NCI-H345 treated with DMSO at 0.1 percent for 48 hours (cell line): ENCODE results near the gene RBBP7.
"Not testable (repeated sequence)": the region's sequence is repeated elsewhere in the genome, so short reads cannot be mapped to it uniquely, and the experiment has no call there.

Experiments
- DNase-seq: peaks from one replicate; lab custom pipeline; 2025; ENCODE audit not compliant: unreplicated experiment; lab: John Stamatoyannopoulos, UW

RBBP7 gene

GRCh38 chrX:16867947-16868346 is 2.2 kb downstream of the RBBP7 start:
- no peak for DNase-seq

DNA sequence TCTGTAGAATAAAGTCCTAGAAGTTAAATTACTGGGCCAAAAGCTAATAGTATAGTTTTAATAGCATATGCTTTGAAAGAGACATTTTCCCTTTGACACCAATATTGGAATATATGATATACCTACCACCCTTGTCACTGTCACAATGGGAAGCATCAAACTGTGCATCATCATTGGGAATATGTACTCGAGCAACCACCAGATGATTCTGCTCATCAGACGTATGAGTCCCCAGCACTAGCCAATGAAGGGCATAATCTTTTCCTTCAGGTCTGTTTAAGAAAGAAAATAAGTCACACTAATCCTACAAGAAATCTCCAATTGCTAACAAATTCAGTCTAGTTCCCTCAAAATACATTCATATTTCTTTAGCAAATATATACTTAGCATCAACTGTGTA is 7.3 kb downstream of the RBBP7 start:
- no peak for DNase-seq

DNA sequence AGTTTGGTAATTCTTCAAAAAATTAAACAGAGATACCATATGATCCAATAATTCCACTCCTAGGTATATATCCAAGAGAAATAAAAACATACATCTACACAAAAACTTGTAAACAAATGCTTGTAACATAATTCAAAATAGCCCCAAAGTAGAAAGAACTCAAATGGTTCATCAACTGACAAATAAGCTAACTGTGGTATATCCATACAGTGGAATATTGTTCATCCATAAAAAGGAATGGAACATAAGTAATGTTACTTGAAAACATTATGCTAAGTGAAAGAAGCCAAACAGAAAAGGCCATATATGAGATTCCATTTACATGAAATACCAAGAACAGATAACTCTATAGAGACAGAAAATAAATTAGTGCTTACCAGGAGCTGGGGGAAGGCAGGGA is 13.4 kb downstream of the RBBP7 start:
- DNase-seq = no peak

DNA sequence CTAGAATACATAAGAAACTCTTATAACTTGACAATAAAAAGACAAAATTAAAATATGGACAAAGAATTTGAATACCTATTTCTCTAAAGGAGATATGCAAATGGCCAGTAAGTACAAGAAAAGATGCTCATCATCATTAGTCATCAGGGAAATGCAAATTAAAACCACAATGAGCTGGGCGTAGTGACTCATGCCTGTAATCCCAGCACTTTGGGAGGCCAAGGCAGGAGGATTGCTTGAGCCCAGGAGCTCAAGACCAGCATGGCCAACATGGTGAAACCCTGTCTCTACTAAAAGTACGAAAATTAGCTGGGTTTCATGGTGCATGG is 14.1 kb downstream of the RBBP7 start:
- not testable (repeated sequence) for DNase-seq

DNA sequence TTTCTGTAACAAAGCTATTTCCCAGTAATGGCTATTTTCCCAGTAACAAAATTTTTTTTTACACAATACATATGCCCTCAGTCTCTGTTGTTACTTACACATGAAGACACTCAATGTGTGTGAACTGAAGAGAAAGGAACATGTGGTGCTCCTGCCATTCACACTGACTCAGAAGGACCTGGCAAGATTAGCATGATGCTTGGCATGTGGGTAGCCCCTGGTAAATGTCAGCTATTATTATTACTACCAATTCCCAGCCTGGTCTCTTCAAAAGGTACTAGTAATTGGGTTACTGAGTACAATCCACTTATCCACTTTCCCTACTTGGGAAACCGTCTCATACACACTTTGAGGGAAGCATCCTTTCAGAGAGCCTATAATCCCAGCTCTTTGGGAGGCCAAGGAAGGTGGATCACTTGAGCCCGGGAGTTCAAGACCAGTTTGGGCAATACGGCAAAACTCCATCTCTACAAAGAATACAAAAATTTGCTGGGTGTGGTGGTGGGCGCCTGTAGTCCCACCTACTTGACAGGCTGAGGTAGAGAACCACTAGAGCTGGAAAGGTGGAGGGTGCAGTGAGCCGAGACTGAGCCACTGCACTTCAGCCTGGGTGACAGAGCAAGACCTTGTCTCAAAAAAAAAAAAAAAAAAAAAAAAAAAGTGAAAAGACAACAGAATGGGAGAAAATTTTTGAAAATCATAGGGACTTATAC is 14.6 kb downstream of the RBBP7 start:
- DNase-seq = no peak

DNA sequence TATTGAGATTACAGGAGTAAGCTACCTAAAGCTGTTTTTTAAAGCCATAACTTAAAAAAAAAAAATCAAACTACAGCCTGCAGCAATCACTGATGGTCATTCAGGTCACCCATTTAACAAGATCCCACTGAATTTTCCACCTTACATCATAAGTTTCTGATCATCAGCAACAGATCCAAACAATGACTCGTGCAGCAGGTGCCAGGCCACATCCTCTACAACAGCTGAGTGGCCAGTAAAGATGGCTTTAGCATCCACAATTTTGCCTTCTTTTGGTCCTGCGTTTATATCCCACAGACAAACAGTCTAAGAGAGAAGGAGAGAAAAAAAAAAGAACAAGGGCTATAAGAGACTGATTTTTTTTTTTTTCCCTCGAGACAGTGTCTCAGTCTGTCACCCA is 16.6 kb downstream of the RBBP7 start:
- DNase-seq = no peak

DNA sequence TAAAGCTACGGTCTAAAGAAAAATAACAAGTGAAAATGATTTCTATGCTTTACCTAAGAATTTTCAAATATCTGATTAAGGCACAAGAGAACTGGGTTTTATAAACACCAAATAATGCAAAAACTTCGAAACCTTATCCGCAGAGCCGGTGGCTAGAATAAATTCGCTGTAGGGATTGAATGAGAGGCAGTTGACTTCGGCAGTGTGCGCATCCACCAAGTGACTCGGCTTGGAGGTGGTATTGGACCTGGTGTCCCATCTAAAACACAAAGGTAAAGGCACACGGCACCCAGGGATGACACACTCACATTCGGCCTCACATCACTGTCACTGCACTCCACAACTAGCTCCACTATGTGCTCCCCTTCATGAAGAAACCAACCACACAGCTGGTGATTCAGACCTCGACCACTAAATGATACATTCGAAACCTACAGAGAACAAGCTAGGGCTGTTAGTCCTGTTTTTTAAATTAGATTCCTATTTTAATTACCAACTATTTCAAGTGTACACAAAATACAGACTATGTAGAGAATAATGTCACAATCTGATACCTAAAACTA is 17.5 kb downstream of the RBBP7 start:
- DNase-seq = no peak

GRCh38 chrX:16851827-16852226 is 18.3 kb downstream of the RBBP7 start:
- DNase-seq = no peak

DNA sequence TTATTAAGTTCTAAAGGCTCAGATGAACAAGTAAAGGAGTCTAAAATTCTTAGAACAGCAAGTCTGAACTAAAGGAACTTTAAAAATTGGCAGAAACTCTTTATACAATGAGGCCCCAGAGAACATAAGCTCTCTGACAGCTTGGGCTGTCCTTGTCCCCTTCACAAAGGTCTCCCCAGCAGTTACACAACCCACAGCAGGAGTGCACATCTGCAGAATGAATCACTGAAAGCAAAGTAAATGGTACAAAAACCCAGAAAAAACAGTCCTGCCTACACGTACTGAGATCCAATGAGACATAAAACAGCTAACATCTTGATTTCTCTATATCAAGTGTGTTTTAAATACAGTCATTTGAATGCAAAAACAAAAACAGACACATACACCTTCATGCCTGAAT is 18.7 kb downstream of the RBBP7 start:
- DNase-seq = no peak

DNA sequence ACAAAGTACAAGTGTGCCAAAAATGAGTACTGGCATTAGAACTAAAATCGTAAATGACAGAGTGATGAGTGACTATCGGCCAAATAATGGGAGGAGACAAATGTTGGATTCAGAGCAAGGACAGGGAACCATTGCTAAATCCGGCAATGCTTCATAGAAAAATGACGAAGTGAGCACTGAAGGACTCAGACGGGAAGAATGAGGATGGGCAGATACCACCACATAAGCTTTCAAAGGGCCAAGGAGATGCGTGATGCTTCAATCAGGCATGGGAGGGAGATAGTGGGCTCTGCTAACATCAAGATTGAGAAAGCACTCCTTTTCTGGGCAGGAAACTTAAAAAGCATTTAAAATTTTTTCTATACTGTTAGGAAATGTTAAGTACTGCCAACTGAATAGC is 21.6 kb downstream of the RBBP7 start:
- no peak for DNase-seq

DNA sequence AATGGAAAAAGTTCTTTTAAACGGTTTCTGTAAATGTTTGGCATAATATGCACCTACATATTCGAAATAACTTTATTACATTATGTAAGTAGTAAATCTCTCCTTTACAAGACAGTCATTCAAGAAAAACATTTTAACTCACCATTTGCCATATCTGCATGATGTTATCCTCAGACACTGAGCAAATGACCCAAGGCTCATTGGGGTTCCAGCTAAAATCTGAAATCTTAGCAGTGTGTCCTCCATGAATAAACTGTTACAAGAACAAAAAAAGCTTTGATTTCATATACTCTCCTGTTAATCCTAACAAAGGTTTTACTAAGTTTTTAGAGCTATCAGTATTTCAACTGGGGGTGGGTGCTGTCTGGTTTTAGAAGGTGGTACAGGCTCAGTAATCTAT is 24.5 kb downstream of the RBBP7 start:
- DNase-seq = no peak

GRCh38 chrX:16843208-16843909 is 26.8 kb downstream of the RBBP7 start:
- no peak for DNase-seq

DNA sequence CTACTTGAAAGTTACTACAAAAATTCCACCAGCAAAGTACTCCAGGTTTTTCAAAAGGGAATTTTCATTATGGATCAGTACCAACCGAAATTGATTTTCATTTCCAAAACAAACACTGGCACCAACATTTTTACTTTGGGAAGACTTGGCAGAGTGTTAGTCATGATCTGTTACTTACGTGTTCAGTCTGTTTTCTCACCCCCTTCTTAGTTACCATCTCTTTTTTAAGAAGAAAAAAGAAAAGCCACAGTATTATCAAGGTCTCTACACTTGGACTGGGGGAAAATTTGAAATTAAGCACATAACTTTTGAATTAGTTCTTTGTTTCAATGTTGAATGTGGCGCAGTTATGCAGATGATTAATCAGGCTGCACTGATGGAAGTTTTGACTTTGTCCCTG is 27.5 kb downstream of the RBBP7 start:
- no peak for DNase-seq

- DNase-seq = no peak
Observed at GRCh38 chrX:16839852-16840460, 30.2 kb downstream of the RBBP7 start.

- DNase-seq = no peak
Observed at GRCh38 chrX:16839219-16839851, 30.8 kb downstream of the RBBP7 start.

DNA sequence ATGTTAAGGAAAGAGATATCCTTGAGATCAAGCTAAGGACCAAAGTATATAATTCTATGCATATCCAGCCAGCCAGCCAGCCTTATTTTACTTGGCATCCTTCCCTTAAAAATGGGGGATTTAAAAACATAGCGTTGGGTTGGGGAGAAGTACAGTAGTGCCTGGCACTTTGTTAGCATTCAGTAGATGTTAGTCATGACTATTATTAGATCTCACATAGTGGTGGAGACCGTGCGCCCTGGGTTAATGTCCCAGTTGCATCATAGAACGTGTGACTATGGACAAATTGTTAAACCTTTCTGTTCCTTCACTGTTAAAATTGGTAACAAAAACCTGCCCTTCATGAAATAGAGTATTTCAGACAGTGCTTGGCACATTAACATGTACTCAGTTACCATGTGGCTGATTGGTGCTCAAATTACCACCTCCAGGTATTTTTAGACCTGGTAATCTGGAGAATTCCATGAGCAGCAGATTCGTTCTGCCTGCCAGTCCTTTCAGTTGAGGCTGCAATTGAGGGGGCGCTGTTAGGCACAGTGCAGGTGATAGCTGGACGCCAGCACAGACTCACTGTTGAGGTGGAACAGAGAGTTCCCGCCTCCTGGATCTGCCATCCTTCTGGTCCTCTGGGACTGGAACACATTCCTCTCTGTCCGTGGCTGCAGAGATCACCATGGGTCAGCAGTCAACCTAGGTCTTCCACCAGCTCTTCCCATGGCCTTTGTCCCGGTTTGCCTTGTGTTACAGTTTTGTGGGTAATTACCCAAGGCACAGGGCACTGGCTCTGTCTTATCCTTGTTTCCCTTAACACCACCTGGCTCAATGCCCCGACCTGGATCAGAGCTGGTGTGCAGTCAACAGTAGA is 31.7 kb downstream of the RBBP7 start:
- DNase-seq = no peak

DNA sequence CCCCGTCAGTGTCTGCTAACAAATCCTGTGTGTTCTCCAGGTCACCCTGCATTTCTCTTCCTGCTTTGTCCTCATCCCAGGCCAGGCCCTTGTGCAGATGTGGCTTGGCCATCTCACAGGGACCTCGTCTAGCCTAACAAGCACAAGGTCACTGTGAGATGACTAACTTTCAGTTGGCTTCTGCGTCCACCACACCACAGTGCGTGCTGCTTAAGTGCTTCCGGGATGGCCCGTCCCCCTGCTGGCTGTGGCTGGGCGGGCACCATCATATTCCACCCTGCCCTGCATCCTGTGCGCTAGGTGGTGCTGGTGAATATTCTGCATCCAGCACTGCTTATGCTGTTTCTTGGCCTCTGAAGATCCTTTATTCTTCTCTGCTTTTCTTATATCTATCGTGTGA is 33.8 kb downstream of the RBBP7 start:
- DNase-seq = no peak

DNA sequence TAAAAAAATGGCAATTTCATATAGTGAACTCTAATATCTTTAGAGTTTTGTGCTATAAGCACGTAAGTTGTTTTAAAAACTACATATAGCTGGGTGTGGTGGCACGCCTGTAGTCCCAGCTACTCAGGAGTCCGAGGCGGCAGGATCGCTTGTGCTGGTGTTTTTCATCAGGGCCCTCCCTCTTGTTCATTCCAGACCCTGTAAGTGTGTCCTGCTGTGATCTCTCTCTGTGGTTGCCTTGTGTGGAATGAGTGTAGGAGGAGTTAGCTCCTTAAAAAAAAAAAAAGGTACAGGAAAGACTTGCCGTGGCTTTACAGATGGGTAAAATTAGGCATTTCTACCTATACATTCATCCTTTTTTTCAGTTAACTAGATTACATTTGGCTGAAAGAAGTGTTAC is 35.4 kb downstream of the RBBP7 start:
- no peak for DNase-seq

DNA sequence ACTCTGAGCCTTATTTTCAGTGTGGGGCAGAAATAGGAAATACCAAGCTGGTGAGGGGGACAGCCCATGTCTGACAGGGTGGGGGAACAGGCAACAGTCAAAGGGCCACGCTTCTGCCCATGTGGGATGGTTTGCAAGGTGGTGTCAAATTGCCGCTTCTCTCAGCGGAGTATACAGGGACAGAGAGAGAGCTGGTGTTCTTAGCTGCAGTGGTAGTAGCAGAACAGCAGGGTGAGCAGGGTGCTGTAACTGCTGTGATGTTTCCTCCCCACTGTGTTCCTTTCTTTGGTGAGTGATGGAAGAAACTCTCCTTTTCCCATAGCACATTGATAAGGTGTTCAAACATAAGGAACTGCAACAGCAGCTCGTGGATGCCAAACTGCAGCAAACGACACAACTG is 37.9 kb downstream of the RBBP7 start:
- no peak for DNase-seq

- DNase-seq = no peak
Observed at GRCh38 chrX:16828124-16828908, 41.8 kb downstream of the RBBP7 start.
